ENCODE data around the gene DNAJC22.
A peak's percentile ranks its signal among the peaks of the same experiment; 100 is the strongest.

Gene DNAJC22

DNA sequence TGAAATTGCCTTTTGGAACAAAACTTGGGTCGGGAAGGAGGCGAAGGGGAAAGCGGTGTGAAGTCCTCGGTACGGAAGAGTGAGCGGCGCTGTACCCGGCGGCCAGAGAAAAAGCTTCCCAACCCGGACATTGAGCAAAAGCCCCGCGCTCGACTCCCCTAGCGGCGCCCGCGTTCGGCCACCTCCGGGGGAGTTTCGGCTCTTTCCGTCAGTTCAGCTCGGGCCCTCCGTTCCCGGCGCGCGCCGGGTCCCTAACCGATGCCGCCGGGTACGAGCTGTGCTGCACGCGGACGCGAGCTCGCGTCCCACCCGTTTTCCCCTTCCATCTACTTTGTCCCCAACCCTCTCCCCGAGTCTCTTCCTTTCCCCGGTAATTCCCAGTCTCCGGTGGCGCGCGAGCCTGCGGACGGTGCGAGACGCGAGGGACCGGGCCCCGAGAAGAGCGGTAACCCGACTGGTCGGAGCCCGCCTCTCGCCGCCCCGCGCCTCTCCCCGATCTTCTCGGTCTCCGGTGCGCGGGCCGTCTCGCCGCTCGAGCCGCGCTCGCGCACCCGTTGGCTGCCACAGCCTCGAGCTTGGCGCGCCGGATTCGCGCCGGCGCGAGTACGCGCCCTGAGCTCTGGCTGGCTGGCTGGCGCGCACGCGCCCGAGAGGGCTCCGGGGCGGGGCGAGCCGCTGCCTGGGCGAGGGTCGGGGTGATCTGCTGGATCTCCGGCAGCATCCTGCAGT, 20.1 kb downstream of the DNAJC22 start:
- Histone ChIP-seq H3K36me3 (ENCODE audit: low read depth) (peaks cover 14% of the 10 kb centered on the region), H3K4me1 (ENCODE audit: insufficient read depth, poor library complexity, severe bottlenecking) (peaks cover 28% of the 10 kb centered on the region), H3K27ac (ENCODE audit: poor library complexity, severe bottlenecking) (peak overlapping the region; percentile 92), H3K4me3 (ENCODE audit: severe bottlenecking) (peak overlapping the region; percentile 71), H3K27me3 (ENCODE audit: insufficient read depth, poor library complexity, severe bottlenecking) (no peaks in the 10 kb centered on the region), H3K9me3 (ENCODE audit: severe bottlenecking) (no peaks in the 10 kb centered on the region)
- peak; percentile 96 for DNase-seq (ENCODE audit: low spot score)
- peak; percentile 75 for ATAC-seq (ENCODE audit: low read depth)
- TF ChIP-seq, protein P1, sequence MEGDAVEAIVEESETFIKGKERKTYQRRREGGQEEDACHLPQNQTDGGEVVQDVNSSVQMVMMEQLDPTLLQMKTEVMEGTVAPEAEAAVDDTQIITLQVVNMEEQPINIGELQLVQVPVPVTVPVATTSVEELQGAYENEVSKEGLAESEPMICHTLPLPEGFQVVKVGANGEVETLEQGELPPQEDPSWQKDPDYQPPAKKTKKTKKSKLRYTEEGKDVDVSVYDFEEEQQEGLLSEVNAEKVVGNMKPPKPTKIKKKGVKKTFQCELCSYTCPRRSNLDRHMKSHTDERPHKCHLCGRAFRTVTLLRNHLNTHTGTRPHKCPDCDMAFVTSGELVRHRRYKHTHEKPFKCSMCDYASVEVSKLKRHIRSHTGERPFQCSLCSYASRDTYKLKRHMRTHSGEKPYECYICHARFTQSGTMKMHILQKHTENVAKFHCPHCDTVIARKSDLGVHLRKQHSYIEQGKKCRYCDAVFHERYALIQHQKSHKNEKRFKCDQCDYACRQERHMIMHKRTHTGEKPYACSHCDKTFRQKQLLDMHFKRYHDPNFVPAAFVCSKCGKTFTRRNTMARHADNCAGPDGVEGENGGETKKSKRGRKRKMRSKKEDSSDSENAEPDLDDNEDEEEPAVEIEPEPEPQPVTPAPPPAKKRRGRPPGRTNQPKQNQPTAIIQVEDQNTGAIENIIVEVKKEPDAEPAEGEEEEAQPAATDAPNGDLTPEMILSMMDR (IDR thresholded peaks at IDR 0.05; ENCODE audit: poor library complexity, severe bottlenecking): peak; percentile 13

DNA sequence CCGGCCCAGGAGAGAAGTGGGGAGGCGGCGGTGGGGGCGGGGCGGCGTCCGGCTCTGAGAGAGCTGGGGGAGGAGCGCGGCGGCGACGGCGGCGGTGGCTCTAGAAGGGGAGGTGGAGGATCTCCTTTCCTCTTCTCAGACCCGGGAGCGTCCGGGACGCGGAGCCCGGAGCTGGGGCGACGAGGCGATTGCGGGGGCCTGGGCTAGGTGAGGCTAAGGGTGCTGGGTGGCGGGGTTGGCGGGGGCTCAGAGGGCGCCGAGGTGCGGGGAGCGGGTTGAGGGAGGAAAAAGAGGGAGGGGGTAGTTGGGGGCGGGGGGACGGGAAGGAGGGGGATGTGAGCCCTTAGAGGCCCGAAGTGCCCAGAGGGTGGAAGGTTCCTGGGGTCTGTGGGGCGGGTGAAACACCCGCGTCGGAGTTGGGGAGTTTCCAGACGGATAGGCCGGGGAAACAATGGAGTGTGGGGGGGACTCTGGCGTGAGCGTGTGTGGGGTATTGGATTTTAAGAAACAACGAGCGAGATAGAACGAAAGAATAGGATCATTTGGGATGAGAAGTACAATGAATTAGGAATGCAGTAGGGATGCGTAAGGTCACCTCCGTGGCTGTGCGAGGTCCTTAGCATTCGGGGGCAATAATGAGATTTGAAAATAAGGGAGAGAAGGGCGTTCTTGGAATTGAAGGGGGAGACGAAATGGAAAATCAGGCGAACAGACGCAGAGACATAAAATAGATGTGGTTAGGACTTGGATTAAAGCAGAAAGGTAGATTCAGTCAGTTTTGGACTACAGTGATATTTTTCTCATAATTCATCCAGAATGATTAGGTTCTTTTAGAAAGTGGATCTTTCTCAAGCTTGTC, 20.9 kb downstream of the DNAJC22 start, which contains the start of gene SPATS2:
TSS of gene SPATS2 (plus strand) at position 82 of the 859 bp plus-strand sequence. CDS start 93,551 bp downstream, outside the sequence.
- DNase-seq (ENCODE audit: low spot score) (no peak), ATAC-seq (ENCODE audit: low read depth) (peak; percentile 4; the same call in 2 of the 3 replicates)

DNA sequence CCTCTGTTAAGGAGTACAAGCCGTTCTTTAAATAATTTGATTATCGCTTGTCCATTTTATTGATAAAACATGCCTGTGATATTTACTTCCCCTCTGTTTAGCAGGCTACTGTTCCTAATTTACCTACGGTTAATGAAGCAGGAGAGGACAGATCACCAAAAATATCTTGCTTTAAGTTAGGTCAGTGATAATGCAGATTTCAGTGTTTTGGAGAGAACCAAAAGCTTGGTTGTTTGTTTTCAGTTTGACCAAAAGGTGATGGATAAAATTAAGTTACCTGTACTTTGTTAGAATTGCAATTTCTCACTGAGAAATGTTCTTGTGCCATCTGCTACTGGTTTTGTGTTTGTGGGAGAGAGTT, 21.5 kb downstream of the DNAJC22 start:
- peaks cover 23% of the 10 kb centered on the region for H3K36me3 ChIP-seq (ENCODE audit: low read depth)
- H3K9me3 ChIP-seq (ENCODE audit: severe bottlenecking): no peaks in the 10 kb centered on the region
- H3K4me1 ChIP-seq (ENCODE audit: insufficient read depth, poor library complexity, severe bottlenecking): peaks cover 28% of the 10 kb centered on the region
- no peaks in the 10 kb centered on the region for H3K27me3 ChIP-seq (ENCODE audit: insufficient read depth, poor library complexity, severe bottlenecking)
- no peak for ATAC-seq (ENCODE audit: low read depth)
- peak overlapping the region; percentile 71 for H3K4me3 ChIP-seq (ENCODE audit: severe bottlenecking)
- no peak for DNase-seq (ENCODE audit: low spot score)
- TF ChIP-seq, protein P1 (IDR thresholded peaks at IDR 0.05; ENCODE audit: poor library complexity, severe bottlenecking): no peak
- peak overlapping the region; percentile 92 for H3K27ac ChIP-seq (ENCODE audit: poor library complexity, severe bottlenecking)

More for the DNA sequence above, 20.9 kb downstream of the DNAJC22 start, which contains the start of gene SPATS2:
- Histone ChIP-seq H3K4me3 (ENCODE audit: severe bottlenecking) (peak within 1 kb of the TSS; percentile 71), H3K27me3 (ENCODE audit: insufficient read depth, poor library complexity, severe bottlenecking) (no peaks in the 10 kb centered on the region), H3K9me3 (ENCODE audit: severe bottlenecking) (no peaks in the 10 kb centered on the region), H3K27ac (ENCODE audit: poor library complexity, severe bottlenecking) (peak within 1 kb of the TSS; percentile 92), H3K36me3 (ENCODE audit: low read depth) (peaks cover 17% of the 10 kb centered on the region), H3K4me1 (ENCODE audit: insufficient read depth, poor library complexity, severe bottlenecking) (peaks cover 28% of the 10 kb centered on the region)
- TF ChIP-seq, protein P1 (IDR thresholded peaks at IDR 0.05; ENCODE audit: poor library complexity, severe bottlenecking): no peak

DNA sequence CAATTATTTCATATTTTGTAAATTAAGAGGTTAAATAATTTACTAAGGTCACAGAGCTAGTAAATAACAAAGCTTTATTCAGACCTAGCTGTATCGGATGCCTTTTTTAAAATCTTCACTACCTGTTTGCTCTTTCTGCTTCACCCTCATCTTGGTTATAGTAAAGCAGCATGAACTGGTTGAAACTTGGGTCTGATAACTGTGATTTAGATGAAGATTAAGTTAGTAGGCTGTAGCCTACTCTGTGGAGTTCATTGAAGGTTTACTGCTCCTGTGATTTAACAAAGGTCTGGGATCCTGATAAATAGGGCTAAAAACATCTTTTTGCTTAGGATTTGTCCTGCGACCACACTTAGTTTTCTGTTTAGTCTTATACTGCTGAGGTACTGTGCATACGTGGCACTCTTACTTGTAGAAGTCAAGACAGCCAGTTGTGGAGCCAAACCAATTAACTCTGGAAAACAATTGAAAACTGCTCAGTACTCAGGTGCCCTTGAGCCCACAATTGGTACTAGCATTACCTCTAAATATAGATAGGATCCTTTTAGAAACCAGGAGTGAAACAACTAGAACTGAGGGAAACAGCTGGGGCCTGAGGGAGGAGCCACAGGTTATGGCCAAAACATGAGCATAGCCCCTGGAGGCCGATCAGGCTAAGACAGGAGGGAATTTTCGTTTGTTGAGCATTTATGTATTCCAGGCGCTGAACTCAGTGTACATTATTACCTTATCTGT, 22.9 kb downstream of the DNAJC22 start:
- peak; percentile 27; the same call in 1 of the 3 replicates for ATAC-seq (ENCODE audit: low read depth)
- no peaks in the 10 kb centered on the region for H3K27me3 ChIP-seq (ENCODE audit: insufficient read depth, poor library complexity, severe bottlenecking)
- H3K4me1 ChIP-seq (ENCODE audit: insufficient read depth, poor library complexity, severe bottlenecking): peaks cover 28% of the 10 kb centered on the region
- H3K9me3 ChIP-seq (ENCODE audit: severe bottlenecking): no peaks in the 10 kb centered on the region
- TF ChIP-seq, protein P1 (IDR thresholded peaks at IDR 0.05; ENCODE audit: poor library complexity, severe bottlenecking): peak; percentile 44
- H3K27ac ChIP-seq (ENCODE audit: poor library complexity, severe bottlenecking): peak overlapping the region; percentile 92
- H3K4me3 ChIP-seq (ENCODE audit: severe bottlenecking): no peak overlapping the region
- no peak for DNase-seq (ENCODE audit: low spot score)
- peaks cover 37% of the 10 kb centered on the region for H3K36me3 ChIP-seq (ENCODE audit: low read depth)
